Measurements from ENCODE around the gene DAGLB.
A peak's percentile ranks its signal among the peaks of the same experiment; 100 is the strongest.

The DAGLB gene

GRCh38 chr7:6375348-6376101 is 72.2 kb downstream of the DAGLB start:
- Histone ChIP-seq H3K36me3 (replicated peaks; ENCODE audit: insufficient read depth, low read length) (no peaks in the 10 kb centered on the region), H2AFZ (ENCODE audit: low read length) (no peak overlapping the region), H3K9ac (ENCODE audit: low read length) (peak overlapping the region; percentile 71), H3K27me3 (replicated peaks; ENCODE audit: insufficient read depth, low read length) (no peaks in the 10 kb centered on the region), H3K9me2 (replicated peaks; ENCODE audit: insufficient read depth, low read length) (no peaks in the 10 kb centered on the region), H4K20me1 (ENCODE audit: insufficient read depth, low read length) (peaks cover 18% of the 10 kb centered on the region), H3K27ac (ENCODE audit: low read length) (no peak overlapping the region), H3K9me3 (replicated peaks; ENCODE audit: insufficient read depth, low read length) (no peaks in the 10 kb centered on the region), H3K4me2 (ENCODE audit: low read depth, low read length) (peak overlapping the region; percentile 77), H3K79me2 (ENCODE audit: low read length) (peaks cover 58% of the 10 kb centered on the region), H3F3A (ENCODE audit: insufficient read depth, low read length) (peaks cover 4% of the 10 kb centered on the region; the same call in 1 of the 2 replicates), H3K4me1 (ENCODE audit: low read length) (peaks cover 5% of the 10 kb centered on the region; the same call in 1 of the 2 replicates), H3K4me3 (ENCODE audit: low read length) (peak overlapping the region; percentile 78)
- DNase-seq: no peak
- TF ChIP-seq EZH2 (optimal IDR thresholded peaks at IDR 0.05; ENCODE audit: low read depth, low read length): no peak
- no peak for TF ChIP-seq CTCF (IDR thresholded peaks at IDR 0.05; ENCODE audit: low read length)
- no peak for TF ChIP-seq EZH2phosphoT487 (IDR thresholded peaks at IDR 0.05; ENCODE audit: low read length)

- Histone ChIP-seq H3K36me3 (replicated peaks; ENCODE audit: insufficient read depth, low read length) (no peaks in the 10 kb centered on the region), H3K9me2 (replicated peaks; ENCODE audit: insufficient read depth, low read length) (no peaks in the 10 kb centered on the region), H3K4me1 (ENCODE audit: low read length) (no peaks in the 10 kb centered on the region), H2AFZ (ENCODE audit: low read length) (0 out of 2 replicates have a peak overlapping the region, but pooled peaks have one; percentile 9), H3K9ac (ENCODE audit: low read length) (no peak overlapping the region), H3F3A (ENCODE audit: insufficient read depth, low read length) (no peaks in the 10 kb centered on the region), H3K27me3 (replicated peaks; ENCODE audit: insufficient read depth, low read length) (no peaks in the 10 kb centered on the region), H4K20me1 (ENCODE audit: insufficient read depth, low read length) (no peaks in the 10 kb centered on the region), H3K27ac (ENCODE audit: low read length) (no peak overlapping the region), H3K9me3 (replicated peaks; ENCODE audit: insufficient read depth, low read length) (no peaks in the 10 kb centered on the region), H3K4me2 (ENCODE audit: low read depth, low read length) (no peak overlapping the region), H3K4me3 (ENCODE audit: low read length) (no peak overlapping the region), H3K79me2 (ENCODE audit: low read length) (no peaks in the 10 kb centered on the region)
- TF ChIP-seq EZH2 (optimal IDR thresholded peaks at IDR 0.05; ENCODE audit: low read depth, low read length): no peak
- no peak for TF ChIP-seq CTCF (IDR thresholded peaks at IDR 0.05; ENCODE audit: low read length)
- no peak for TF ChIP-seq EZH2phosphoT487 (IDR thresholded peaks at IDR 0.05; ENCODE audit: low read length)
- DNase-seq: no peak
These were observed 80.0 kb downstream of the DAGLB start for GRCh38 chr7:6367701-6368211.

GRCh38 chr7:6365451-6365850 is 82.3 kb downstream of the DAGLB start:
- no peak overlapping the region for H3K4me2 ChIP-seq (ENCODE audit: low read depth, low read length)
- H3K4me1 ChIP-seq (ENCODE audit: low read length): 0 out of 2 replicates have a peak, but pooled peaks cover 3% of the 10 kb centered on the region
- no peaks in the 10 kb centered on the region for H3K9me3 ChIP-seq (replicated peaks; ENCODE audit: insufficient read depth, low read length)
- no peak overlapping the region for H2AFZ ChIP-seq (ENCODE audit: low read length)
- no peak for TF ChIP-seq EZH2phosphoT487 (IDR thresholded peaks at IDR 0.05; ENCODE audit: low read length)
- TF ChIP-seq EZH2 (optimal IDR thresholded peaks at IDR 0.05; ENCODE audit: low read depth, low read length): no peak
- no peak for TF ChIP-seq CTCF (IDR thresholded peaks at IDR 0.05; ENCODE audit: low read length)
- H3F3A ChIP-seq (ENCODE audit: insufficient read depth, low read length): no peaks in the 10 kb centered on the region
- DNase-seq: no peak
- H3K27ac ChIP-seq (ENCODE audit: low read length): no peak overlapping the region
- H3K27me3 ChIP-seq (replicated peaks; ENCODE audit: insufficient read depth, low read length): no peaks in the 10 kb centered on the region
- H3K79me2 ChIP-seq (ENCODE audit: low read length): no peaks in the 10 kb centered on the region
- H4K20me1 ChIP-seq (ENCODE audit: insufficient read depth, low read length): no peaks in the 10 kb centered on the region
- H3K4me3 ChIP-seq (ENCODE audit: low read length): no peak overlapping the region
- no peak overlapping the region for H3K9ac ChIP-seq (ENCODE audit: low read length)
- no peaks in the 10 kb centered on the region for H3K9me2 ChIP-seq (replicated peaks; ENCODE audit: insufficient read depth, low read length)
- H3K36me3 ChIP-seq (replicated peaks; ENCODE audit: insufficient read depth, low read length): no peaks in the 10 kb centered on the region
